Measurements from ENCODE around the gene ABCB8.
"Not testable (repeated sequence)": the region's sequence is repeated elsewhere in the genome, so short reads cannot be mapped to it uniquely, and the experiment has no call there.

The ABCB8 gene

GRCh38 chr7:151016505-151016904 lies 11.7 kb upstream of the ABCB8 start:
- DNase-seq: no peak

GRCh38 chr7:151016942-151017341 lies 11.3 kb upstream of the ABCB8 start:
- no peak for DNase-seq

- DNase-seq: no peak
These were observed 10.8 kb upstream of the ABCB8 start for GRCh38 chr7:151017370-151017952.

- no peak for DNase-seq
These were observed 10.3 kb upstream of the ABCB8 start for GRCh38 chr7:151017953-151018420.

GRCh38 chr7:151018421-151019129 lies 9.7 kb upstream of the ABCB8 start:
- no peak for DNase-seq

GRCh38 chr7:151019130-151019447 lies 9.2 kb upstream of the ABCB8 start:
- DNase-seq: no peak

GRCh38 chr7:151020231-151020630 lies 8.0 kb upstream of the ABCB8 start:
- DNase-seq: no peak

GRCh38 chr7:151023232-151023631 lies 5.0 kb upstream of the ABCB8 start:
- DNase-seq: no peak

GRCh38 chr7:151024435-151025056 lies 3.7 kb upstream of the ABCB8 start, which contains the start of gene ATG9B:
Gene ATG9B (minus strand): TSS chr7:151024494. CDS start chr7:151024423, 71 bp downstream.
- DNase-seq: no peak

- no peak for DNase-seq
These were observed 2.2 kb upstream of the ABCB8 start for GRCh38 chr7:151025924-151026671.

- not testable (repeated sequence) for DNase-seq
These were observed 1.2 kb upstream of the ABCB8 start for GRCh38 chr7:151026771-151027727.

GRCh38 chr7:151027728-151028130 lies 521 bp upstream of the ABCB8 start:
- DNase-seq: not testable (repeated sequence)

- DNase-seq: no peak
These were observed 775 bp downstream of the ABCB8 start for GRCh38 chr7:151028948-151029501.

- DNase-seq: no peak
These were observed 2.8 kb downstream of the ABCB8 start for GRCh38 chr7:151031011-151031410.

- DNase-seq: no peak
These were observed 5.0 kb downstream of the ABCB8 start for GRCh38 chr7:151032936-151033863.

GRCh38 chr7:151033864-151034249 lies 5.6 kb downstream of the ABCB8 start:
- DNase-seq: no peak

GRCh38 chr7:151034312-151035025 lies 6.2 kb downstream of the ABCB8 start:
- DNase-seq: no peak

- no peak for DNase-seq
These were observed 6.9 kb downstream of the ABCB8 start for GRCh38 chr7:151035026-151035717.

- no peak for DNase-seq
These were observed 7.7 kb downstream of the ABCB8 start for GRCh38 chr7:151035902-151036301.
